GM18508 (cell line): ENCODE results near the gene IPO5.

Source experiments
- ATAC-seq: cut with Tn5 transposase; IDR thresholded peaks from one replicate; pipeline ENCODE4 v1.9.1; 2021; ENCODE audit warnings: moderate number of reproducible peaks; ENCODE audit not compliant: insufficient read depth, unreplicated experiment

Gene IPO5

GRCh38 chr13:98050041-98050466 is 96.6 kb downstream of the IPO5 start:
- ATAC-seq = no peak

GRCh38 chr13:98052412-98052811 is 98.9 kb downstream of the IPO5 start:
- no peak for ATAC-seq

DNA sequence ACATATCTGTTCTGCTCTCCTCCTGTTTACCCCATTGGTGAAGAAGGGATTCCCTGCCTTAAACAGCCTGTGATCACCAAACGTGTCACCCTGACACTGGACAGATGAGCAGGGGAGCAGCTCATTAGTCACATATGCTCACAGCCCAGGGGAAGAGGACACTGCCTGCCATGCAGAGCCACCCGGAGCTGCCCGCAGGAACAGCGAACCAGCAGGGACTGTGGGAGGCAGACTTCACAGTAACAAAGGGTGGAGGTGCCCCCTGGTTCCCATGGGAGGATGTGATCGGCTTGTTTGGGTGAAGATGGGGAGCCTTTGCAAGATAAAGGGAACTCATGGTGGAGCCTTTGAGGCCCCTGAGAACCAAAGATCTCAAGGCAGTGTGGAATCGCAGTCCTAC is 100.8 kb downstream of the IPO5 start:
- no peak for ATAC-seq

- no peak for ATAC-seq
These were observed 102.1 kb downstream of the IPO5 start for GRCh38 chr13:98055623-98056022.

GRCh38 chr13:98056839-98057410 is 103.5 kb downstream of the IPO5 start:
- no peak for ATAC-seq

DNA sequence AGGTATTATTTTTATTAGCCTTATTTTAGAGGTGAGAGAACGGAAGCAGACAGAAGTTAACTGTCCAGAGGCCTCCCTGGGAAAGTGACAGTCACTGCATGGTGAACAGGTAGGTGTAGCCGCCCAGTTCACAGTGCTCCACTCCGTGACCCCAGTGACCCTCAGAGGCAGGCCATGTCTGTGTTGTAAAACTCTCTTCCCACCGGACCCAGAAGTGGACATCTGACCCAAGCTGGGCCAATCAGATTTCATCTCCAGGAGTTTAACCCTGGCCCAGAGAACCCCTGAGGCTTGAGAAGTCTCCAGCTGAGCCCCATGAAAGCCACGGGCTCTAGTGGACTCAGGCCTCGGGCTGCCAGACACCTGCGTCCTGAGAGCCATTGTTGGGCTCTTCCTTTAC is 105.8 kb downstream of the IPO5 start:
- no peak for ATAC-seq

- no peak for ATAC-seq
These were observed 106.8 kb downstream of the IPO5 start for GRCh38 chr13:98060282-98060681.

GRCh38 chr13:98065468-98065867 is 112.0 kb downstream of the IPO5 start:
- no peak for ATAC-seq

- no peak for ATAC-seq
These were observed 113.2 kb downstream of the IPO5 start for GRCh38 chr13:98066636-98067035.

DNA sequence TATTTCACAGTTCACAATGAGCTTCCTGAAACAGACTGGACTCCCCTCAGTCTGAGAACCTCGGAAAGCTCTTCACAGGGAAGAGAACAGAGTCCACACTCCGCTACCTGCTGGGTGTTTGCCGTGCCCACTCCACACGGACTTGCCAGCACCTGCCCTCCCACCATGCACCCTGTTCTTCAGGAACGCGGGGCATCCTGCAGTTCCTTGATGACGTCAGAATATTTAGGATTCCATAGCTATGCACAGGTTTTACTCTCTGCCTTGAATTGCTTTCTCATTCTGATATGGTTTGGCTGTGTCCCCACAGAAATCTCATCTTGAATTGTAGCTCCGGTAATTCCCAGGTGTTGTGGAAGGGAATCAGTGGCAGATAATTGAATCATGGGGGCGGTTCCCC is 115.0 kb downstream of the IPO5 start:
- no peak for ATAC-seq

DNA sequence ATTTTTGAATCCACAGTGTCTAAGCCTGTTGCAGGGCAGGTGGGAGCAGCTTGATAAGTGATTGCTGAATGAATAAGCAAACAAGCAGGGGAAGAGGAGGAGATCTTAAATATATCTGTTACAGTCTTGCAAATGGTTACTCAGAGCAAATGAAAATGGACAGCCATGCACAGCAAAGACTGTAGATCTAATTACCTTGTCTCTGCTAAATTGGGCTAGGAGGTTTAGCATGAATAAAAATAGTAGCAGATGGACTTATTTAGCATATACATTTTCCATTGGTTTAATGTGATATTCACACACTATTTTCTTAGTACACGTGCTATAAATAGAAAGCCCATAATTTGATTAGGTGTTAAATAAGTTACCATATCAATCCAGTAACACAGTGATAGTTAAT is 116.5 kb downstream of the IPO5 start:
- no peak for ATAC-seq

DNA sequence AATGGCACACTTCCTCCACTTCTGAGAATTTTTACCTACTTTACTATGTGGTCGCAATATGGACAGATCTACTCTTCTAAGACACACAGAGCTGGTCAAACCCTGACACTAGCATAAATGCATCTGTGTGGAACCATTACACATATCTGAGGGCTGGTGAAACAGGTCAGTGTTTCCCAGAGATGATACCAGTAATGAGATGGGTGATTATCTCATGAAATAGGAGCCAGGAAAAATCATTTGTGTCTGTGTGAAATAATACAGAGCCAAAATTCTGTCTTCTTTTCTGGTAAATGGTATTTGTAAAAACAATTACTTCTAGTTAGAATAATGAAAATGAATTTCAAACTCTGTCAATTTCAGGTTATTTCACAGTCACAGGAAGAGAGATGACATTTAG is 117.8 kb downstream of the IPO5 start:
- no peak for ATAC-seq

- no peak for ATAC-seq
These were observed 119.0 kb downstream of the IPO5 start for GRCh38 chr13:98072476-98072875.
